Kidney epithelial cell (primary cell): ENCODE results near the gene GLRX5. TPM values are rescaled to one million over a fixed set of nuclear protein-coding genes. Genes with fewer than 3 reads are reported as not detected.

ENCODE experiments used
- DNase-seq: peaks from one replicate; pipeline ENCODE4 v3.0.0-alpha.2; 2010; ENCODE audit warnings: low read depth
- H3K27me3 ChIP-seq: 2 replicates; pipeline ENCODE4 v1.6.0; 2011; ENCODE audit warnings: low read length; ENCODE audit not compliant: control insufficient read depth, insufficient read depth
- H3K36me3 ChIP-seq: 2 replicates; pipeline ENCODE4 v1.5.1; 2011; ENCODE audit warnings: low read length; ENCODE audit not compliant: control insufficient read depth, insufficient read depth
- H3K4me3 ChIP-seq: 2 replicates; pipeline ENCODE4 v1.5.1; 2011; ENCODE audit warnings: low read depth, mild to moderate bottlenecking, control low read depth, low read length
- CTCF ChIP-seq: IDR thresholded peaks from 2 replicates; pipeline ENCODE4 v1.5.1; 2011; ENCODE audit warnings: mild to moderate bottlenecking, moderate library complexity, low read length, control low read depth, inconsistent platforms; ENCODE audit not compliant: insufficient read depth, poor library complexity, severe bottlenecking
- total RNA-seq: library from RNA; depleted of rRNA; stranded (reverse); fragments of >200 nt; gene quantifications from 2 replicates; pipeline ENCODE4 v1.2.3, GENCODE V29; 2015

The GLRX5 gene
- total RNA-seq, 1 donor from 2014 or later: 48.3 TPM

GRCh38 chr14:95493976-95494375, 40.9 kb upstream of the GLRX5 start:
- Histone ChIP-seq H3K4me3 (no peak overlapping the region), H3K36me3 (no peaks in the 10 kb centered on the region), H3K27me3 (no peaks in the 10 kb centered on the region)
- no peak for TF ChIP-seq CTCF
- DNase-seq: no peak

DNA sequence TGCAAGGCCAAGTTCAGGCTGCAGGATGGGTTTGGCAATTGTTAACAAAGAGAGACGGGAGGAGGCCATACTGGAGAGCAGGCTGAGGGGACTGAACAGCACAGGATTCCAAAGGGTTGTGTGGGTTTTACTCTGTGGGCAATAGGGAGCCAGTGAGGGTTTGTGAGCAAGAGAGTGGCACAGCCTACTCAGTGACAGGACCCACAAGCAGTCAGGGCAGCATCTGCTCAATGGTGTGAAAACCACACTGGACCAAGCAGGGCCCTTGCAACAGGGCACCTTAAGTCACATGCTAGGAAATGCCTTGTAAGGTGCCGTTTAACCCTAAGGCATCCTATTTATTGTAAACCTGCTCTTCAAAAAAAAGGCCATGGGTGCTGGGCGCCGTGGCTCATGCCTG, 40.4 kb upstream of the GLRX5 start:
- Histone ChIP-seq H3K27me3 (no peaks in the 10 kb centered on the region), H3K36me3 (no peaks in the 10 kb centered on the region), H3K4me3 (no peak overlapping the region)
- no peak for TF ChIP-seq CTCF
- no peak for DNase-seq

DNA sequence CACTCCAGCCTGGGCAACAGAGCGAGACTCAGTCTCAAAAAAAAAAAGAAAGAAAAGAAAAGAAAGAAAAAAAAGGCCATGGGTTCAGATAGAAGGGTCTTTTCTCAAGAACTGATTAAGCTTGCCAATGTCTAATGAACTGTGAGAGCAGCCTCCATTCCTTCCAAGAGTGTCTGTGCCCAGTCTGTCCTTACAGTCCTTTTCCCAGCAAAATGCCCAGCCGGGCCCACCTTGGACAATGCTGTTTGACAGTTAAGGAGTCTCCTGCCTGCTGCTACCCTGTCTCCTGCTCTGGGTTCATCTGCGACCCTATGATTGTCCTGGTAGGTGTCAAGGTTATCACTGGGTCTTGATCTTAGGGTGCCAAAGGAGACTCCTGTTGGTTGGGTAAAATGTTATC, 39.8 kb upstream of the GLRX5 start:
- no peaks in the 10 kb centered on the region for H3K36me3 ChIP-seq
- DNase-seq: no peak
- TF ChIP-seq CTCF: no peak
- no peak overlapping the region for H3K4me3 ChIP-seq
- no peaks in the 10 kb centered on the region for H3K27me3 ChIP-seq

DNA sequence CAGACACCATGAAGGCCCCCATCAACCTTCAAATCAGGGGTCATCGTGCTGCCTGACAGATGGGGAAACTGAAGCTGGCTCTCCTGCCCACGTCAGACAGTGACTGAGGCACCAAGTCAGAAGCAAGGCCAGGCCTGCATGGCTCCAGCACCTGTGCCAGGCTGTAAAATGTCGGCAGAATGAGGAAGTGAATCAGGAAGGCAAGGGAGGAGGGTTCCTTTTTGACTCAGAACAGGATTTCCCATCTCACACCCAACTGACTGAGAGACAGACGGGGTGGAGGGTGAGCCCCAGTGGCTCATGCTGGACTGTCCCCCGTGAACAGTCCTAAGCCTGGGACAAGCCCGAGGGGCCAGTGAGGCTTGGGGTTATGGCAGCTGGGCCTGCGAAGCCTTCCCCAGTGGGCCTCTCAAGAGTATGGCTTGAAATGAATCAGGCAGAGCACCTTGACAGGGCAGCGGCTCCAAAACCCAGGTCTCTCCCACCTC, 39.3 kb upstream of the GLRX5 start:
- Histone ChIP-seq H3K4me3 (no peak overlapping the region), H3K27me3 (no peaks in the 10 kb centered on the region), H3K36me3 (no peaks in the 10 kb centered on the region)
- TF ChIP-seq CTCF: no peak
- DNase-seq: no peak

GRCh38 chr14:95496111-95496681, 38.7 kb upstream of the GLRX5 start:
- Histone ChIP-seq H3K4me3 (no peak overlapping the region), H3K27me3 (no peaks in the 10 kb centered on the region), H3K36me3 (no peaks in the 10 kb centered on the region)
- TF ChIP-seq CTCF: no peak
- no peak for DNase-seq

GRCh38 chr14:95496690-95497259, 38.1 kb upstream of the GLRX5 start:
- DNase-seq: no peak
- no peak for TF ChIP-seq CTCF
- Histone ChIP-seq H3K4me3 (no peak overlapping the region), H3K27me3 (no peaks in the 10 kb centered on the region), H3K36me3 (no peaks in the 10 kb centered on the region)
